ENCODE measurements around the gene CMSS1. TPM values are rescaled to one million over a fixed set of nuclear protein-coding genes. Genes with fewer than 3 reads are reported as not detected.

CMSS1 gene
- total RNA-seq, 1 donor from 2014 or later, result 41.1 TPM

DNA sequence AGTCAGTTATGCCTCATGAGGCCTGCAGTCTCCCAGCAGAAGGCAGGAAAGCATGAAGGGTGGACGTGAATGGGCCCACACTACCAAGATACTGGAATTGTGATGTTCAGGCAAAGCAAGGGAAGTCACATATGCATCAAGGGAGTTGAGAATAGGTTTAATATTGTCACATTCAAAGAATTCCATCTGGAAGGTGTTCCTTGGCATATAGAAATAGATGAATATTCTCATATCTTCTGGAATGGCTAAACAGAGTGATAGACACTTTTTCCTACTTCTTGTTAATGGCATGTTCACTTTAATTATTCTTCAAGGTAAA lies 103.7 kb downstream of the CMSS1 start:
- ChIA-PET POLR2A (no interaction called here), CTCF (no interaction called here)
- peaks cover 7% of the 10 kb centered on the region for H3K36me3 Mint-ChIP-seq (ENCODE audit: low read depth)
- ATAC-seq (ENCODE audit: low read depth) (no peak), DNase-seq (no peak)
- intact Hi-C loops (cut with micrococcal nuclease), result no loop called here
- no peak overlapping the region for H3K4me3 Mint-ChIP-seq
- H3K27me3 Mint-ChIP-seq, result no peaks in the 10 kb centered on the region
- no peaks in the 10 kb centered on the region for H3K9me3 Mint-ChIP-seq
- peaks cover 12% of the 10 kb centered on the region for H3K4me1 Mint-ChIP-seq
- TF ChIP-seq, protein P1, sequence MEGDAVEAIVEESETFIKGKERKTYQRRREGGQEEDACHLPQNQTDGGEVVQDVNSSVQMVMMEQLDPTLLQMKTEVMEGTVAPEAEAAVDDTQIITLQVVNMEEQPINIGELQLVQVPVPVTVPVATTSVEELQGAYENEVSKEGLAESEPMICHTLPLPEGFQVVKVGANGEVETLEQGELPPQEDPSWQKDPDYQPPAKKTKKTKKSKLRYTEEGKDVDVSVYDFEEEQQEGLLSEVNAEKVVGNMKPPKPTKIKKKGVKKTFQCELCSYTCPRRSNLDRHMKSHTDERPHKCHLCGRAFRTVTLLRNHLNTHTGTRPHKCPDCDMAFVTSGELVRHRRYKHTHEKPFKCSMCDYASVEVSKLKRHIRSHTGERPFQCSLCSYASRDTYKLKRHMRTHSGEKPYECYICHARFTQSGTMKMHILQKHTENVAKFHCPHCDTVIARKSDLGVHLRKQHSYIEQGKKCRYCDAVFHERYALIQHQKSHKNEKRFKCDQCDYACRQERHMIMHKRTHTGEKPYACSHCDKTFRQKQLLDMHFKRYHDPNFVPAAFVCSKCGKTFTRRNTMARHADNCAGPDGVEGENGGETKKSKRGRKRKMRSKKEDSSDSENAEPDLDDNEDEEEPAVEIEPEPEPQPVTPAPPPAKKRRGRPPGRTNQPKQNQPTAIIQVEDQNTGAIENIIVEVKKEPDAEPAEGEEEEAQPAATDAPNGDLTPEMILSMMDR (IDR thresholded peaks at IDR 0.05), result no peak
- no peak overlapping the region for H3K27ac Mint-ChIP-seq

DNA sequence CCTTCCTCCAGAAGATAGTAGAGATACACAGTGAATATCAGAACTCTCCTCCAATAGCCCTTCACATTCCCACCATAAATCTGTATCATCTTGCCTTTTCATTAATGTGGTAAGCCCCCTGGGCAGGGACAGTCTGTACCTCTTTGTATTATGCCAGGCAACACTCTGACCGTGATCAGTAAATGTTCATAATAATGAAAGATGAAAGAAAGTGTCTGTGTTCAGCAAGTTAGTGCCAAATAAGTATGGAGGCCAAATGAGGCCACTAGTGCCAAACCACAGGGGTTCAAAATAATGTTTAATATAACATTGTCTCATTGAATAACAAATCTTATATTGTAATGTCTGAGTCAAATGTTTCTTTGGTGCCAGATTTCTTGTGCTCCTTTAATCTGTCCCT lies 104.3 kb downstream of the CMSS1 start:
- Mint-ChIP-seq H3K36me3 (ENCODE audit: low read depth) (peaks cover 3% of the 10 kb centered on the region), H3K4me3 (no peak overlapping the region), H3K4me1 (peaks cover 12% of the 10 kb centered on the region), H3K27ac (no peak overlapping the region), H3K9me3 (no peaks in the 10 kb centered on the region), H3K27me3 (no peaks in the 10 kb centered on the region)
- DNase-seq, result no peak
- ATAC-seq (ENCODE audit: low read depth), result no peak
- TF ChIP-seq, protein P1 (IDR thresholded peaks at IDR 0.05), result no peak
- ChIA-PET POLR2A (no interaction called here), CTCF (no interaction called here)
- intact Hi-C loops (cut with micrococcal nuclease), result no loop called here

DNA sequence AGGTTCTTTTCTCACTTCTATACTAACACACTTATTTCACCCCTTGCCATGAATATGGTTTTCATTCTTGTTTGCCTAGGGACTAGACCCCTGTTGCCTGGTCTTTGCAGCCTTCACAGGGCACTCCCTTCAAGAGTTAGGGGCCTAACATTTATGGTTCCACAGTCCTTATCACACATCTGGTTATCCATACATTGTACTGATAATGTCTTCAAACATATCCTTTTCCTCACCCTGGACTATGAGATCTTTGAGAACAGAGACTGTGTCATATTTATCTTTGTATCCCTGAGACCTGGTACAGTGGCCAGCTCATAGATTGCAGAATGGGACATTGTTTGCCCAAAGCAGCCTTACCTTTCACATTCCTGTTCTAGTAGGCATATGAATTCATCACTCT lies 106.2 kb downstream of the CMSS1 start:
- ChIA-PET CTCF (no interaction called here), POLR2A (no interaction called here)
- peaks cover 12% of the 10 kb centered on the region for H3K4me1 Mint-ChIP-seq
- no peak overlapping the region for H3K4me3 Mint-ChIP-seq
- DNase-seq, result no peak
- no peak overlapping the region for H3K27ac Mint-ChIP-seq
- ATAC-seq (ENCODE audit: low read depth), result no peak
- H3K36me3 Mint-ChIP-seq (ENCODE audit: low read depth), result peaks cover 3% of the 10 kb centered on the region
- H3K9me3 Mint-ChIP-seq, result no peaks in the 10 kb centered on the region
- H3K27me3 Mint-ChIP-seq, result no peaks in the 10 kb centered on the region
- TF ChIP-seq, protein P1 (IDR thresholded peaks at IDR 0.05), result no peak
- intact Hi-C loops (cut with micrococcal nuclease), result no loop called here

DNA sequence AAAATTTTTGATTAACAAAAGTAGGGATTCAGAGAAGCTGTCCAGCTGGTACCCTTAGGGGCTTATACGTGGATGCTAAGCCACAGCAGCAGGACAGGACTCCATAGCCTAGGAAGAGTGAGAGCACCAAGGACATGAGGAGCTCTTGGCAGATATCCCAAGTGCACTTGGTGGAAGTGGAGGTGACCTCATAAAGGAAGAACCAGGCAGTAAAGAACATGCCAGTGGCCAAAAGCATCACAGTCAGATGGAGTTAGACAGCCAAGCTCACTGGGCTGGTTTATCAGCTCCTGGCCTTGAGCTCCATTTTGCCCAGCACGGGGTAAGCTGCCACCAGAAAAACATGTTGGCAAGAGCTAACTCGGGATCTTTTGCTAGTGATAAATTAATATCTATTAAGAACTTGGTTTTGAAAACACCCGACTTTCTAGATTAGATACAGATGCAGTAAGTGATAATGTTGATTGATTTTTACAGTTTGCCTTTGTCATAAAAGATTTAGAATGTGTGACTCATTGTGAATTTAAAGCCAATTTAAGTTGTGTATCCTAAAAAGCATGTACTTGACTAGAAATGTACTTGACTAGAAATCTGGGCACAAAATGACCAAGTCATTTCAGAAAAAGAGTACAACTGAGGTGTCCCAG lies 108.0 kb downstream of the CMSS1 start:
- TF ChIP-seq, protein P1 (IDR thresholded peaks at IDR 0.05), result no peak
- Mint-ChIP-seq H3K4me3 (no peak overlapping the region), H3K4me1 (peaks cover 7% of the 10 kb centered on the region), H3K27me3 (no peaks in the 10 kb centered on the region), H3K36me3 (ENCODE audit: low read depth) (peaks cover 3% of the 10 kb centered on the region), H3K9me3 (no peaks in the 10 kb centered on the region), H3K27ac (no peak overlapping the region)
- POLR2A ChIA-PET, result no interaction called here
- CTCF ChIA-PET, result no interaction called here
- intact Hi-C loops (cut with micrococcal nuclease), result no loop called here
- ATAC-seq (ENCODE audit: low read depth), result no peak
- no peak for DNase-seq

DNA sequence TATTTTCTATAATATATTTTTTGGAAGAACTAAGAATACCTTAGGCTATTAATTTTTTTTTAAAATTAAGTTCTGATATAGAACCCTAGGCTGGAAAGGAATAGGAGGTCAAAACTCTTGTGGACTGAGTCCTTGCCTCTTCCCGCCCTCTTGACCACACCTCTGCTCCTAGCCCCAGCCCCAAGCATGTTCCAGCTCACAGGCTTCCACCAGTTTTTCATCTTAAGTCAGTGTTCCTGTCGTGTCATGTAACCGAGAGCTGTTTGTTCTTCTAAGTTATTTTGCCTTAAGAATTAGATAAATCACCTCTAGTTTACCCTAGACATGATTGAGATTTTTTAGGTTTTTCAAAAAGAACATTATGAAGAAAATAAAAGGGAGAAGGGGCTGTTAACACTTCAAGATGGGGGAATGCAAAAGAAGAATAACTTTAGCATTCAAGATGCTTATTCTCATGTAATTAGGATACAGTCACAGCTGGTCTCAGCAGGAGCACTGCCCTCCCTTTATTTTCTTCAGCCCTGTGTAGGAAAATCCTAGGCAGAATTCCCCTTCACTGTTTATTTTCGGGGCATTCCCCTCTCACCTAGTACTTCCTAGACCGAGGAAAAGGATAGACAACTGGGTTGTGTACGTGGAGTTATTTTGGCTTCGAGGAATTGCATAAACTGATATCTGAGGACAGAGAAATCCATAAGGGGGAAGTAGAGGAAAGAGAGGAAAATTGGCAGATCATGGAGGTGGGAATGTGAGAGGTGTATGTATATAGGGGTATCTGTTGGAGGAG lies 110.2 kb downstream of the CMSS1 start:
- Mint-ChIP-seq H3K4me1 (no peaks in the 10 kb centered on the region), H3K27ac (no peak overlapping the region), H3K27me3 (no peaks in the 10 kb centered on the region), H3K9me3 (no peaks in the 10 kb centered on the region), H3K36me3 (ENCODE audit: low read depth) (peaks cover 4% of the 10 kb centered on the region), H3K4me3 (no peak overlapping the region)
- POLR2A ChIA-PET, result no interaction called here
- intact Hi-C loops (cut with micrococcal nuclease), result no loop called here
- DNase-seq, result no peak
- no peak for ATAC-seq (ENCODE audit: low read depth)
- CTCF ChIA-PET, result no interaction called here
- TF ChIP-seq, protein P1 (IDR thresholded peaks at IDR 0.05), result no peak

Data from activated B cell treated with CpG ODN at 0.5 μM for 24 hours (primary cell).